ENCODE results near the gene SRSF7.

Gene SRSF7

GRCh38 chr2:38754049-38754448, 2.9 kb upstream of the SRSF7 start:
- DNase-seq, result no peak

GRCh38 chr2:38751596-38752410, 642 bp upstream of the SRSF7 start:
- peak in 3 of 56 donors; percentile 37 to 55 (median 44) for DNase-seq

GRCh38 chr2:38750011-38750890, 910 bp downstream of the SRSF7 start:
- DNase-seq, result peak in 37 of 56 donors; percentile 16 to 70 (median 46)

DNA sequence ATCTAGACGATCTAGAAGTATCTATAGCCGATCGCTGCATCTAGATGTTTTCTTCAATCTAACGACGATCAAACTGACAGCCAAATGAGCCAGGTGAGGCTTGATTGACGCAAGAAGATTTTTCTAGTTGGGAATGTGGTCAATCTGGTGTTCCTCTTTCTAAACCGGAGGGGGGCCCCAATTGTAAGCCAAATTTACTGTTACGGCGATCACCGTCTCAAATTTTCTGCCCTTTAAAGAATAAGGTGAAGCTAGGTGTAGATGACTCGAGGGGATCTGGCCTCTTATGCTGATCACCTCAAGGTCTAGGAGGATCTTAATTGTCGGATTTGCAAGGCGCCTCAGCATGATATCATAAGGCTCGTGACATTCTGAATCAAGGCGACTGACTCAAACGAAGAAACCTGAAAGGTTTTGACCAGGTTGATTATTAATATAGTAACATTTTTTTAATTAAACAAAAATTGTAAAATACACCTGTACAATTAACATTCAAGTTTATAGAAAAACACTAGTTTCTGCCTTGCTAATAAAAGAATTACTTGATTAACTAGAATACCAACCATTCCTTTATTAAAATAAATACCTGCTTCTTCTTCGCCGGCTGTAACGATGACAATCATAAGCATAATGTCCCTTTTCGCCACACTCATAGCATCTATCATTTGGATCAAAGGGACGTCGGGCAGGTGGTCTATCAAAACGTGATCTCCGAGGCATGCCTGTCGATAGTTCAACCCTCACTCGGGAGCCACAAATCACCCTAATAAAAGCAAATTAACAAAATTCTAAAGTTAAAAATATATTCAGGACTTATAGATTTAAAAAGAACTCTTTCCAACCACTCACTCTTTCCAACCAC, 2.0 kb downstream of the SRSF7 start:
- no peak for DNase-seq

DNA sequence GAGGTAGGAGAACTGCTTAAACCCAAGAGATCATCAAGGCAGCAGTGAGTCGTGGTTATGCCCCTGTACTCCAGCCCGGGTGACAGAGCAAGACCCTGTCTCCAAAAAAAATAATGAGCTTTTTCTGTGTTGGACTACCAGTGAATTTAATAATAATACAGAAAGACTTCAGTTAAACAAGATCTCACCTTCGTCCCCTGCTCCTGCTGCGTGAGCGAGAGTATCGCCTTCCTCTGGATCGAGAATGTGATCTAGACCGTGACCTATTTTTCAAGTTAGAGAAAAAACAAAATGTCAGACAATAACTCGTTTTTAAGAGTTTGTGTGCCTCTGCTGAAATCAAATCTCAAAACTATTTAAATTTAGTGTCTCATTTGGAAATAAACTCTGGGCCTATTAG, 2.8 kb downstream of the SRSF7 start:
- no peak for DNase-seq

GRCh38 chr2:38747819-38748218, 3.3 kb downstream of the SRSF7 start:
- DNase-seq, result no peak

- no peak for DNase-seq
Observed at GRCh38 chr2:38747007-38747424, 4.1 kb downstream of the SRSF7 start.

DNA sequence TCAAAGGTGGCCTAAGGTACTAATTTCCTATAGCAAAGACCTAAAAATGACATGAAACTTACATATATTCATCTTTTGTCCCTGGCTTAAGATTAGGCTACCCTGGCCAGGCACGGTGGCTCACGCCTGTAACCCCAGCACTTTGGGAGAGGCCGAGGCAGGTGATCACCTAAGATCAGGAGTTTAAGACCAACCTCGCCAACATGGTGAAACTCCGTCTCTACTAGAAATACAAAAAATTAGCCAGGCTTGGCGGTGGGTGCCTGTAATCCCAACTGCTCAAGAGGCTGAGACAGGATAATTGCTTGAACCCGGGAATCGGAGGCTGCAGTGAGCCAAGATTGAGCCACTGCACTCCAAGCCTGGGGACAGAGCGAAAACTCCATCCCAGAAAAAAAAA, 5.9 kb downstream of the SRSF7 start:
- DNase-seq, result no peak

- DNase-seq, result no peak
Observed at GRCh38 chr2:38744399-38744780, 6.8 kb downstream of the SRSF7 start.

- no peak for DNase-seq
Observed at GRCh38 chr2:38743672-38744398, 7.3 kb downstream of the SRSF7 start.

- DNase-seq, result no peak
Observed at GRCh38 chr2:38742797-38743559, 8.2 kb downstream of the SRSF7 start.

DNA sequence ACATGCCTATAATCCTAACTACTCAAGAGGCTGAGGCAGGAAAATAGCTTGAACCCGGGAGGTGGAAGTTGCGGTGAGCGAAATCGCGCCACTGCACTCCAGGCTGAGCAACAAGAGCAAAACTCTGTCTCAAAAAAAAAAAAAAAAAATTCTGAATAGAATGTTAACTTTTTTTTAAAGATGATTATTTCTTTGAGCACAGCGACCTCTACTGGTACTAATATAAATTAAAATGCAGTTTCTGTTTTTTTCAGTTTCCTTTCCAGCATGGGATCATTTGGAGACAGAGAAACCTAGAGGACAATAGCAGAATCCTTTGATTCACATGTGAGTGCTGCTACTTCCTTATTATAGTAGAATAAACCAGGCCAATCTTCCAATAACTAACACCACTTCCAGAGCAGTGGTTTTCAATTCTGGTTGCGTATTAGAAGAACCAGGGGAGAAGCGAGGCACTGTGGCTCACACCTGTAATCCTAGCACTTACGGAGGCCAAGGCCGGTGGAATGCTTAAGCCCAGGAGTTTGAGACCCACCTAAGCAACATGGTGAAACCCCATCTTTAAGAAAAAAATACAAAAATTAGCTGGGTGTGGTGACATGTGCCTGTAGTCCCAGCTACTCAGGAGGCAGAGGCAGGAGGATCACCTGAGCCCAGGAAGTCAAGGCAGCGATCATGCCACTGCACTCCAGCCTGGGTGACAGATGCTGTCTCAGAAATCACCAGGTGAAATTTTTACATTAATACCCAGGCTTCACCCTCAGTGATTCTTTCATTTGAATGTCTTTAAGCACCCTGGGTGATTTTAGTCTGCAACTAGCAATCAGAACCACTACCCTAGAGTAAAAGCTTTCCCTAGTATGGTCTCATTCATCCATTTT, 10.1 kb downstream of the SRSF7 start:
- no peak for DNase-seq

DNA sequence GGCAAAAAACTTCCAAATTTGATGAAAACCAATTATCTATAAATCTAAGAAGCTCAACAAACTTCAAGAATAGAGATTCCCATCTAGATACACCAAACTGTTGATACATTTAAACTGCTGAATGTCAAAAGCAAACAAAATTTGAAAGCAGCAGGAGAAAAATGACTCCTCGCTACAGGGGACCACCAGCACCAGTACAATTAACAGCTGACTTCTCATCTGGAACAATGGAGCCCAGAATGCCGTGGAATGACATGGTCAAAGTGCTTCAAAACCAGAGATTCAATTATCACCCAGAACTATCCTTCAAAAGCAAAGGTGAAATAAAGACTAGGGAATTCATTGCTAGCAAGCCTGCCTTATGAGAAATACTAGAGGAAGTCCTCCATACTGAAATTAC, 11.6 kb downstream of the SRSF7 start:
- DNase-seq, result no peak

- no peak for DNase-seq
Observed at GRCh38 chr2:38737925-38738324, 13.2 kb downstream of the SRSF7 start.

- peak in 6 of 56 donors; percentile 6 to 34 (median 15) for DNase-seq
Observed at GRCh38 chr2:38737000-38737698, 14.0 kb downstream of the SRSF7 start.

GRCh38 chr2:38735999-38736320, 15.2 kb downstream of the SRSF7 start:
- no peak for DNase-seq

GRCh38 chr2:38734299-38735058, 16.7 kb downstream of the SRSF7 start:
- no peak for DNase-seq
